HPDE6-E6E7 (cell line): Measurements from ENCODE around the gene SIRT2.

Experiments used
- DNase-seq: peaks from one replicate; pipeline ENCODE4 v3.0.0; 2011; ENCODE audit warnings: missing footprints; ENCODE audit errors: extremely low spot score

The SIRT2 gene

GRCh38 chr19:38845374-38846024 is 53.9 kb downstream of the SIRT2 start:
- DNase-seq: no peak

DNA sequence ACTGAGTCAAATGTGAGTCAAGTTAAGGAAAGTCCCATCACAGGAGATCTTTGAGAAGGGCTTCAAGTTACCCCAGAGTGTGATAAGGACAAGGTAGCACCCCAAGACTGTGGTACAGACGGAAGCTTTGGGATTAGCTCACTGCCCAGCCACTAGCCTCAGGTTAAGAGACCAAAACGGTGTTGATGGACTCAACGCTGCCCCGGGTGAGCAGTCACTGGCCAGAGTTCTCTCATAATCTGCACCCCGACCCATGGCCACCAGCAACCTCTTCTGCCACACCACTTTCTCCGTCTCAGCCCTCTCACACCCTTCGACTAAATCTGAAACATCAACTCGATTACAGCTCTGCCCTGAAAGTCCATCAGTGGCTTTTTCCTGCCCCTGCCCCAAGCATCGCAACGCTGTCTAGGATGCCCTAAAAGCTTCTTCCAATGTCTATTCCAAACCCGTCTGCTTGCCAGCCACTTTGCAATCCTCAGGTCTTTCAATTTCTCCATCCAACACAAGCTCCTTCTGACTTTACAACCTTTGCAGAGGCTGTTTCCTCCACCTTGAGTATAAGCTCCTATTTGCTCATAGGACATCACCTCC is 55.2 kb downstream of the SIRT2 start:
- no peak for DNase-seq

DNA sequence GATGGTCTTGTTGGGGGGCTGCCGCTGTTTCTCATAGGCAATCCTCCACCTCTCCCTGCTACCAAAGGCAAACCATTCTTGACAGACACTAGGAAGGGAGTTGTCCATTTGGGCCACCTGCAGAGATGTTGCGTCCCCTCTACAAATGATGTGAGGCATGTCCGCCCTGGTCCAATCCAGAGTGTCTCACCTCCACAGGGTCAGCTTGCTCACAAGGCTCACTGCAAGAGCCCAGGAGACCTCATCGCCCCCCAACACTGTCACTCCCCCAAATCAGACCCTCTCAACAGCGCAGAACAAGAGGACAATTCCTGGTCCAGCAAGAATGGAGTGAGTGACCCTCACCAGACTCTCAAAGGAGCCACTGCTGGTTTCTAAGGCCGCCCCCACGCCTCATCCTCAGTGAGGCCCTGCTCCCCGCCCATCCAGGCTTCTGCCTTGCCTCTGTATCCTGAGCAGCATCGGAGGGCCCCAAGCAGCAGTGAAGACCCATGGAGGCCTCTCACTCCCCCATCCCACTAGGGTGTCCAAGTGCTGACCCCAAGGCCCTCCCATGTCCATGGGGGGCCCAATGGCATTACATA is 56.2 kb downstream of the SIRT2 start:
- DNase-seq: no peak

GRCh38 chr19:38842439-38843174 is 56.8 kb downstream of the SIRT2 start:
- no peak for DNase-seq

GRCh38 chr19:38841787-38842438 is 57.5 kb downstream of the SIRT2 start:
- no peak for DNase-seq

DNA sequence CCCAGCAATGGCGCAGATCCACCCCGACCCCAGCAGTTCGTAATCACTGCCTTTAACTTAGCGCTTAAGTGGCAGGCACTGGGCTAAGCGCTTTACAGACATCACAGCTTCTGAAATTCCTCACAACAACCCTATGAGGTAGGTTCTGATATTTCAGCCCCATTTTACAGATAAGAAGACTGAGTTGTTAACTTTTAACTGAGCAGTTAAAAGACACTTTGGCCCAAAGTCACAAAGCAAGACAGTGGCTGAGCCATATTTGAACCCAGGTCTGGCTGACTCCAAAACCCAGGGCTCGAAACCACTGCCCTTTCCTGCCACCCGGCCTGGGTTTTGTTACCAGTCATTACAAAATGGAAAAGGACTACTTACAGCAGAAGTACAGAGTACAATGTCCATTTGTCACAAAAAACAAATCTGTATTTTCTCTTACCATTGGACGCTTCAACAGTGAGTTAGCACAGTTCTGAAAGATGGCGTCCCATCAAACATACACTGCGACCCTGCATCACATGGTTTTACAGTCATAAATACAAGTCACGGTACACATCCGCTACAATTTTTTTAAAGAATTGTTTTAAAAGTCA is 58.1 kb downstream of the SIRT2 start:
- no peak for DNase-seq

GRCh38 chr19:38840583-38840968 is 58.8 kb downstream of the SIRT2 start:
- DNase-seq: no peak

- DNase-seq: no peak
Measured at GRCh38 chr19:38839816-38840582, 59.4 kb downstream of the SIRT2 start.

DNA sequence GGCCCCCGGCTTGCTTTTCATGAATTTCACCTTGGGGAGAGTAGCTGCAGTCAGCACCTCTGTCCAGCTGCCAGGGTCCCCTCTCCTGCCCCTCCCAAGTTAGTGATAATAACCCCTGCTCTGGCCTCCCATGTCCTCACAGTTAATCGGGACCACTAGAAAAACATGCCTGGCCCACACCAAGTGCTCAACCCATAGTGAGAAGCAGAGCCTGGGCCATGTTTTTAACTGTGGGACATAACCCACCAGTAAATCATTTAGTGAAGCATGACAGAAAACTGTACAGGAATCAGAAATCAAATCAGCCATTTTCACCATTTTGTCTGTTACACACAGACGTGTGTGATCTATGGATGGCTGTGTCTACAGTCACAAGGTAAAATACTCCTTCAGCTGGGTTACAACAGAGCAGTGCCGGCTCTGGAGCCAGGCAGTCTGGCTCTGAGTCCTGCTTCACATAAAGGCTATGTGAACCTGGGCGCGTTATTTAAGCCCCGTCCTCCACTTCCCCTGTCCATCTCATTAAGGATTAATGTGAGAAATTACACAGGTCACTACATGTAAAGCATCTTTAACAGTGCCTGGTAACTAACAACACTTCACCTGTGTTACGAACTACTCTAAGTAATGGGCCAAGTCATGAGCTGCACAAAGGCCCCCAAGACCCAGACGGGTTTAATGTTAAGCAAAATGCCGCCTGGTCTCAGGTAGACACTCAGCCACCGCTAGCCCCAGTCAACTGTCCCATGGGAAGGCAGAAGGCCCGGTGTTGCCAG is 60.2 kb downstream of the SIRT2 start:
- DNase-seq: no peak

- DNase-seq: peak; percentile 91
Measured at GRCh38 chr19:38838208-38838985, 61.0 kb downstream of the SIRT2 start.

GRCh38 chr19:38837656-38838121 is 61.7 kb downstream of the SIRT2 start:
- DNase-seq: peak; percentile 64

DNA sequence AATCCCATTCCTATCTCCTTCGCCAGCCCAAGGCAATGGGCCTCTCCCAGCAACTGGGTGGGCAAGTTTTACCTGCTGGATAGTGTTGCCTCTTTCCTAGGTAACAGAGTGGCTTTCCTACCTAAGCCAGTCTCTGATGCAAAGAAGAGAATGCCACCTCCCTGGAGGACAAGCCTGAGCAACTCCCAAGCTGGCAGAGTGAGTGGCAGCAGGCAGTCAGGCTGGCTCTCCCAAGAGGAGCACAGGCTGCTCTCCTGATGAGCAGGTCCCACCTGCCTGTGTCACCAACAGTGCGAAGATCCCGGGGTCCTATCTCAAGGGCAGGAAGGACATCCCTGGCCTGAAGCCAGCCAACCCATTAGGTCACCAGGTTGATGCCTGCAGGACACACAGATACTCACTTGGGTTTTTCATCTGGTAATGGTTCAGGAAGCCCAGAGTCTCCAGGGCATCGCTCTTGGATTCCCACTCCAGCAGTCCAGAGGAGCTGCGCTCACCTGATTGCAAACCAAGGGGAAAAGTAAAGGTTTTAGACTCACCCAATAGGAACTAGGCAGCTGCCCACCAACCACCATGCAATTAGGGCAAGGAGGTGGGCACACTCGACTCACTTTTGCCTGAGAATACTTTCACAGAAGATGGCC is 62.3 kb downstream of the SIRT2 start:
- DNase-seq: no peak

DNA sequence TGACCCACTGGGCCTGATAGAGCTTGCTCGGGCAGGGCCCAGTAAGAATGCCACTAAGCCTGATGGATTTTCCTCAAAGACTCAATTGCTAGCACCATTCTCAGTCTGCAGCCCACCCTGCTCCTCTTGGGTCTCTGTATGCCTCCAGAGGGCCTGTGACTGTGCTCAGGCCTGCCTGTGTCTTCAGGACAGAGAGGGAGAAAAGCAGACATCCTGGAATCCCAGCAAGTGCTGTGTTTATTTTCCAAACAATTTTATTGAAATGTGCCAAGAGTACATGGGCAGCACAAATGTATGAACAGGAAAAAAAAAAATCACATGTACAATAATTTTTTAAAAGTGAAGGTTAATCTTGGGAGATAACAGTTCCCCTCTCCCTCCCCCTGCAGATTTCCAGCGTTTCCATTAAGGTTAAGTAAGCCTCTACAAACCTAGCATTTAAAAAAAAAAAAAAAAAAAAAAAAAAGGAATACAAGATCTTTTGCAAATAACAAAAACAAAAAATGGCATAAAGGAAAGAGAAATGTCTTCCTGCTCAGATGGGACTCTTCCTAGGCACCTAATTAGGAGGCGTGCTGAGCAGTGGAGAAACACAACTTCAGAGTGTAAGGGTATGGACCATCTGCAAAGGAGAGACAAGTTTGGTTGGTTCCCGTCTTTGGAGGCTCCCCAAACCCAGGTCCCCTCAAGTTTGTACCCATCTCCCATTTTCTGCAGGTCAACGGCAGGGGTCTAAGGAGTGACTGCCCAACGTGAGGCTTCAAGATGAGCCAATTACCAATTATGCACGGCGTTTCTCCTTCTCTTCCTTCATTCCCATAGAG is 63.0 kb downstream of the SIRT2 start:
- no peak for DNase-seq

DNA sequence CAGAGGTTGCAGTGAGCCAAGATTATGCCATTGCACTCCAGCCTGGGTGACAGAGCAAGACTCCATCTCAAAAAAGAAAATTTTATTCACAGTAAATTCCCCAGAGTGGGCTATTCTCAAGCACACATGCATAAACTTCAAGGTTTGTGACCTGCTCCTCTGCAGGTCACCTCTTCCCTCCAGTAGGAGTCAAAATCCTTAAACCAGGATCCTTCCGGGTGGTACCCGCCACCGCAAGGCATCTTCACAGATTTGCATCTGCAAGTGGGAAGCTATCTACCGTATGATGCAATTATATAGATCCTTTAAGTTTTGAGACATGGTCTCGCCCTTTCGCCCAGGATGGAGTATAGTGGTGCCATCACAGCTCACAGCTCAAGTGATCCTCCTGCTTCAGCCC is 64.8 kb downstream of the SIRT2 start:
- DNase-seq: no peak

DNA sequence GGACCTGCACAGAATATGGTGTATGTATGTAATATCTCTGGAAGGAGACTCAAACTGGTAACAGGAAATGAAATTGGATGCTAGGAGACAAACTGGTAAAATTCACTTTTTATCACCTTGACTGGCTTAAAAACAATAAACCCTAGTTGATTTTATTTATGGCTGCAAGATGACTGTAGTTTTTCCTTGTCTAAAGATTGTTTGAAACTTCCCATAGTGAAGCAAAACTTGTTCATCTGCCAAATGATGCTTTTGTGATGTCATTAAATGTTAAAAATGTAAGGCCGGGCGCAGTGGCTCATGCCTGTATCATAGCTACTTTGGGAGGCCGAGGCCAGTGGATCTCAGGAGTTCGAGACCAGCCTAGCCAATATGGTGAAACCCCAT is 65.3 kb downstream of the SIRT2 start:
- DNase-seq: no peak

DNA sequence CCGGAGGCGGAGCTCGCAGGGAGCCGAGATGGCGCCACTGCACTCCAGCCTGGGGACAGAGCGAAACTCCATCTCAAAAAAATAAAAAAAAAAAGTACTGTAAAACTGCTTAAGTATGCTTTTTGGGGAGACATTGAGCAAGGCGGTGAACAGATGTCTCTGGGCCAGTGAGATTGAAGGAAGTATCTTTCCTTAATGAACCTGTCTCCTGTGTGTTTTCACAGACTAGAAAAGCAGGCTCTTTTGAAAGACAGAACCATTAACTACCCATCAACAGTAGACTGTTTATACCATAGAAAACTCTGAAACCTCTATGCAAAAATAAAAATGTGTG is 66.4 kb downstream of the SIRT2 start:
- no peak for DNase-seq

- peak; percentile 67 for DNase-seq
Measured at GRCh38 chr19:38831142-38831605, 68.2 kb downstream of the SIRT2 start.
